H9 (cell line): ENCODE results near the gene RGS6. TPM values are rescaled to one million over a fixed set of nuclear protein-coding genes. Genes with fewer than 3 reads are reported as not detected.
A peak's percentile ranks its signal among the peaks of the same experiment; 100 is the strongest.

ENCODE experiments used
- DNase-seq: peaks from one replicate; pipeline ENCODE4 v3.0.0-alpha.2; 2017
- H2AFZ ChIP-seq: one replicate; pipeline ENCODE4 v1.6.1; 2013; ENCODE audit warnings: mild to moderate bottlenecking, low read length, control low read depth, moderate library complexity
- H2AK5ac ChIP-seq: 2 replicates; pipeline ENCODE4 v1.6.1; 2013; ENCODE audit warnings: low read length, control low read depth, mixed read lengths; ENCODE audit not compliant: insufficient read length
- H2BK120ac ChIP-seq: one replicate; pipeline ENCODE4 v1.6.1; 2013; ENCODE audit warnings: low read depth, mild to moderate bottlenecking, low read length, control low read depth, inconsistent platforms; ENCODE audit not compliant: poor library complexity, severe bottlenecking
- H2BK12ac ChIP-seq: 2 replicates; pipeline ENCODE4 v1.6.1; 2013; ENCODE audit warnings: low read length, control low read depth, mixed read lengths, low read depth; ENCODE audit not compliant: insufficient read length
- H2BK15ac ChIP-seq: 2 replicates; pipeline ENCODE4 v1.6.1; 2013; ENCODE audit warnings: low read depth, low read length, control low read depth
- H2BK20ac ChIP-seq: one replicate; pipeline ENCODE4 v1.6.1; 2013; ENCODE audit warnings: low read depth, mild to moderate bottlenecking, low read length, control low read depth, inconsistent platforms; ENCODE audit not compliant: poor library complexity, severe bottlenecking
- H2BK5ac ChIP-seq: 2 replicates; pipeline ENCODE4 v1.6.1; 2013; ENCODE audit warnings: low read length, control low read depth, mixed read lengths; ENCODE audit not compliant: insufficient read length
- H3K14ac ChIP-seq: 2 replicates; pipeline ENCODE4 v1.6.1; 2013; ENCODE audit warnings: low read length, control low read depth; ENCODE audit not compliant: insufficient read depth
- H3K18ac ChIP-seq: 2 replicates; pipeline ENCODE4 v1.6.1; 2013; ENCODE audit warnings: low read depth, mild to moderate bottlenecking, mixed read lengths, low read length, control low read depth; ENCODE audit not compliant: insufficient read length
- H3K23ac ChIP-seq: 2 replicates; pipeline ENCODE4 v1.6.1; 2013; ENCODE audit warnings: low read length, control low read depth, mixed read lengths, low read depth; ENCODE audit not compliant: insufficient read length
- H3K23me2 ChIP-seq: 2 replicates; pipeline ENCODE4 v1.6.1; 2013; ENCODE audit warnings: low read depth, mild to moderate bottlenecking, mixed read lengths, low read length, control low read depth; ENCODE audit not compliant: insufficient read length, poor library complexity, severe bottlenecking
- H3K27ac ChIP-seq: 2 replicates; pipeline ENCODE4 v1.5.1; 2013; ENCODE audit warnings: low read length, control low read depth, mixed read lengths, low read depth; ENCODE audit not compliant: insufficient read length
- H3K27me3 ChIP-seq: 2 replicates; pipeline ENCODE4 v1.6.1; 2013; ENCODE audit warnings: low read length, control low read depth, inconsistent platforms; ENCODE audit not compliant: insufficient read depth
- H3K4ac ChIP-seq: 2 replicates; pipeline ENCODE4 v1.6.1; 2013; ENCODE audit warnings: low read depth, mild to moderate bottlenecking, control low read depth, inconsistent platforms, low read length, moderate library complexity
- H3K4me1 ChIP-seq: 2 replicates; pipeline ENCODE4 v1.6.1; 2013; ENCODE audit warnings: low read length, control low read depth, inconsistent platforms; ENCODE audit not compliant: insufficient read depth
- H3K4me2 ChIP-seq: 2 replicates; pipeline ENCODE4 v1.6.1; 2013; ENCODE audit warnings: low read length, control low read depth, mixed read lengths; ENCODE audit not compliant: insufficient read length, insufficient read depth
- H3K56ac ChIP-seq: 2 replicates; pipeline ENCODE4 v1.6.1; 2013; ENCODE audit warnings: low read depth, mild to moderate bottlenecking, mixed read lengths, low read length, control low read depth; ENCODE audit not compliant: insufficient read length
- H3K79me1 ChIP-seq: 2 replicates; pipeline ENCODE4 v1.6.1; 2013; ENCODE audit warnings: low read depth, mild to moderate bottlenecking, moderate library complexity, low read length, control low read depth, inconsistent platforms; ENCODE audit not compliant: insufficient read depth, poor library complexity, severe bottlenecking
- H3K79me2 ChIP-seq: 2 replicates; pipeline ENCODE4 v1.6.1; 2013; ENCODE audit warnings: low read length, control low read depth, inconsistent platforms; ENCODE audit not compliant: insufficient read depth
- H3K9ac ChIP-seq: 2 replicates; pipeline ENCODE4 v1.6.1; 2013; ENCODE audit warnings: low read length, control low read depth, mixed read lengths; ENCODE audit not compliant: insufficient read length; ENCODE audit errors: extremely low read depth
- H3K9me3 ChIP-seq: one replicate; pipeline ENCODE4 v1.6.1; 2013; ENCODE audit warnings: low read depth, low read length, inconsistent platforms; ENCODE audit not compliant: control insufficient read depth
- H3T11ph ChIP-seq: one replicate; pipeline ENCODE4 v1.6.1; 2013; ENCODE audit warnings: mild to moderate bottlenecking, low read length, control low read depth, inconsistent platforms
- H4K20me1 ChIP-seq: one replicate; pipeline ENCODE4 v1.6.1; 2013; ENCODE audit not compliant: control insufficient read depth, insufficient read length, insufficient read depth
- H4K5ac ChIP-seq: 2 replicates; pipeline ENCODE4 v1.6.1; 2013; ENCODE audit warnings: low read depth, mild to moderate bottlenecking, mixed read lengths, low read length, control low read depth; ENCODE audit not compliant: insufficient read length
- H4K8ac ChIP-seq: replicated peaks from 2 replicates; pipeline ENCODE4 v1.6.1; 2013; ENCODE audit warnings: low read length, control low read depth, mixed read lengths, low read depth; ENCODE audit not compliant: insufficient read length
- H4K91ac ChIP-seq: 2 replicates; pipeline ENCODE4 v1.6.1; 2013; ENCODE audit warnings: low read depth, mild to moderate bottlenecking, moderate library complexity, mixed read lengths, low read length, control low read depth; ENCODE audit not compliant: insufficient read length
- H3K27ac Mint-ChIP-seq, 3 experiments: 2 replicates in 2 of 3; 3 replicates in 1 of 3; pipeline ENCODE4 v1.8.0; 2020 to 2021; ENCODE audit warnings: mixed read lengths in 3 of 3, mild to moderate bottlenecking in 1 of 3, moderate library complexity in 1 of 3
- H3K27me3 Mint-ChIP-seq: 2 replicates; pipeline ENCODE4 v1.8.0; 2021; ENCODE audit warnings: low read depth, mild to moderate bottlenecking, moderate library complexity, mixed read lengths
- H3K36me3 Mint-ChIP-seq, 3 experiments: 2 replicates in 2 of 3; 3 replicates in 1 of 3; pipeline ENCODE4 v1.8.0; 2020 to 2021; ENCODE audit warnings: low read depth in 3 of 3, mixed read lengths in 3 of 3; ENCODE audit not compliant: insufficient read depth in 1 of 3
- H3K4me1 Mint-ChIP-seq, 2 experiments: 2 replicates each; pipeline ENCODE4 v1.8.0; 2020; ENCODE audit warnings: mixed read lengths in 2 of 2
- H3K4me3 Mint-ChIP-seq, 2 experiments: 2 replicates in 1 of 2; 3 replicates in 1 of 2; pipeline ENCODE4 v1.8.0; 2020 to 2021; ENCODE audit warnings: mild to moderate bottlenecking in 2 of 2, mixed read lengths in 2 of 2, moderate library complexity in 1 of 2
- H3K9me3 Mint-ChIP-seq, 2 experiments: 2 replicates in 1 of 2; 3 replicates in 1 of 2; pipeline ENCODE4 v1.8.0; 2020; ENCODE audit warnings: mild to moderate bottlenecking in 2 of 2, mixed read lengths in 2 of 2, moderate library complexity in 1 of 2
- CTCF ChIP-seq: fragments of 200-600 bp; sonication (generic); conservative IDR thresholded peaks from 3 replicates; pipeline ENCODE4 v1.8.0; 2021; ENCODE audit warnings: antibody characterized with exemption, mild to moderate bottlenecking
- WGBS: extraction: QIAGEN DNeasy Blood & Tissue Kit; methylation state at CpG from one replicate; pipeline ENCODE4 v1.1.7; 2013; ENCODE audit warnings: missing lambda C conversion rate, low lambda C conversion rate, mixed read lengths; ENCODE audit not compliant: insufficient read length; ENCODE audit errors: extremely low coverage; 5-methylcytosine and 5-hydroxymethylcytosine counted together
- total RNA-seq: library from RNA; stranded (reverse); gene quantifications from 2 replicates; pipeline ENCODE4 v1.2.1, GENCODE V29; 2021

Gene RGS6
- total RNA-seq, 1 experiment from 2014 or later: 3.0 TPM

GRCh38 chr14:72401101-72401625, 468.9 kb downstream of the RGS6 start:
- no peak overlapping the region for H3T11ph ChIP-seq
- H2BK120ac ChIP-seq: no peak overlapping the region
- Mint-ChIP-seq H3K27ac (peak overlapping the region in 1 of 3 experiments; percentile 37; a peak in 1 of 7 replicates), H3K4me1 (peaks cover 6 to 7% of the 10 kb centered on the region in 2 experiments; a peak in 3 of 4 replicates), H3K36me3 (no peaks in the 10 kb centered on the region), H3K9me3 (peaks cover 7 to 11% of the 10 kb centered on the region in 2 experiments; a peak in 3 of 5 replicates), H3K4me3 (no peak overlapping the region), H3K27me3 (no peaks in the 10 kb centered on the region)
- no peak overlapping the region for H3K4me2 ChIP-seq
- no peak for TF ChIP-seq CTCF
- no peak overlapping the region for H2BK20ac ChIP-seq
- no peak overlapping the region for H3K56ac ChIP-seq
- H4K8ac ChIP-seq: no peak overlapping the region
- H2BK12ac ChIP-seq: no peak overlapping the region
- H2AK5ac ChIP-seq: no peak overlapping the region
- no peak for DNase-seq
- H3K4ac ChIP-seq: no peak overlapping the region
- H2BK15ac ChIP-seq: no peak overlapping the region
- no peaks in the 10 kb centered on the region for H3K9me3 ChIP-seq
- no CpG with 5 or more reads among the region's 4 CpGs for WGBS
- H3K27me3 ChIP-seq: no peaks in the 10 kb centered on the region
- no peaks in the 10 kb centered on the region for H3K23me2 ChIP-seq
- H3K18ac ChIP-seq: no peak overlapping the region
- H3K23ac ChIP-seq: no peak overlapping the region
- H3K9ac ChIP-seq: no peak overlapping the region
- no peak overlapping the region for H4K5ac ChIP-seq
- no peak overlapping the region for H3K14ac ChIP-seq
- H2BK5ac ChIP-seq: no peak overlapping the region
- H2AFZ ChIP-seq: no peak overlapping the region
- H3K79me2 ChIP-seq: no peaks in the 10 kb centered on the region
- no peak overlapping the region for H3K27ac ChIP-seq
- no peaks in the 10 kb centered on the region for H3K4me1 ChIP-seq
- H4K91ac ChIP-seq: no peak overlapping the region
- no peaks in the 10 kb centered on the region for H4K20me1 ChIP-seq
- no peaks in the 10 kb centered on the region for H3K79me1 ChIP-seq
